Neuronal stem cell (in vitro differentiated cells): ENCODE measurements around the gene AUTS2.

ENCODE experiments used
- DNase-seq: peaks from one replicate; pipeline ENCODE4 v3.0.0-alpha.2; 2013; ENCODE audit warnings: low spot score
- H2AFZ ChIP-seq: one replicate; pipeline ENCODE4 v1.6.1; 2013; ENCODE audit warnings: mild to moderate bottlenecking, low read length, inconsistent platforms
- H2AK5ac ChIP-seq: 2 replicates; pipeline ENCODE4 v1.6.1; 2013; ENCODE audit warnings: low read depth, mild to moderate bottlenecking, inconsistent platforms, low read length, moderate library complexity, mixed read lengths
- H2BK120ac ChIP-seq: 2 replicates; pipeline ENCODE4 v1.6.1; 2013; ENCODE audit warnings: low read depth, mild to moderate bottlenecking, inconsistent platforms, low read length, moderate library complexity, mixed read lengths
- H2BK12ac ChIP-seq: one replicate; pipeline ENCODE4 v1.6.1; 2013; ENCODE audit warnings: low read length, inconsistent platforms
- H2BK15ac ChIP-seq: 2 replicates; pipeline ENCODE4 v1.6.1; 2013; ENCODE audit warnings: mild to moderate bottlenecking, low read length, inconsistent platforms, mixed read lengths
- H2BK5ac ChIP-seq: one replicate; pipeline ENCODE4 v1.6.1; 2013; ENCODE audit warnings: inconsistent platforms, mild to moderate bottlenecking, low read length, moderate library complexity
- H3K14ac ChIP-seq: one replicate; pipeline ENCODE4 v1.6.1; 2013; ENCODE audit warnings: low read length, inconsistent platforms
- H3K18ac ChIP-seq: 2 replicates; pipeline ENCODE4 v1.6.1; 2013; ENCODE audit warnings: low read length, inconsistent platforms
- H3K23ac ChIP-seq: 2 replicates; pipeline ENCODE4 v1.6.1; 2013; ENCODE audit warnings: low read depth, mild to moderate bottlenecking, mixed read lengths, low read length, inconsistent platforms; ENCODE audit not compliant: poor library complexity
- H3K27ac ChIP-seq: replicated peaks from 3 replicates; pipeline ENCODE4 v1.5.1; 2013; ENCODE audit warnings: low read length, inconsistent platforms
- H3K27me3 ChIP-seq, 3 experiments: 2 replicates each; pipeline ENCODE4 v1.6.1; 2013; ENCODE audit warnings: low read length in 3 of 3, mild to moderate bottlenecking in 2 of 3, inconsistent platforms in 1 of 3, low read depth in 1 of 3, mixed read lengths in 1 of 3, moderate library complexity in 1 of 3; ENCODE audit not compliant: control insufficient read depth in 3 of 3, insufficient read depth in 3 of 3
- H3K36me3 ChIP-seq, 2 donors: replicated peaks in 1 of 2; 2 replicates each; pipeline ENCODE4 v1.6.1; 2013; ENCODE audit warnings: low read length in 2 of 2; ENCODE audit not compliant: control insufficient read depth in 2 of 2, insufficient read depth in 2 of 2
- H3K4ac ChIP-seq: 2 replicates; pipeline ENCODE4 v1.6.1; 2013; ENCODE audit warnings: inconsistent platforms, mild to moderate bottlenecking, low read length, moderate library complexity
- H3K4me1 ChIP-seq, 2 donors: 1 replicate in 1 of 2; 2 replicates in 1 of 2; pipeline ENCODE4 v1.6.1; 2013; ENCODE audit warnings: low read length in 2 of 2, low read depth in 1 of 2; ENCODE audit not compliant: control insufficient read depth in 2 of 2, insufficient read depth in 1 of 2
- H3K4me2 ChIP-seq: one replicate; pipeline ENCODE4 v1.6.1; 2013; ENCODE audit warnings: mild to moderate bottlenecking, low read length, inconsistent platforms; ENCODE audit not compliant: insufficient read depth, poor library complexity, severe bottlenecking
- H3K4me3 ChIP-seq, 2 donors: 2 replicates each; pipeline ENCODE4 v1.5.1; 2013; ENCODE audit warnings: low read length in 2 of 2, mild to moderate bottlenecking in 2 of 2, inconsistent platforms in 1 of 2, moderate library complexity in 1 of 2
- H3K79me1 ChIP-seq: one replicate; pipeline ENCODE4 v1.6.1; 2013; ENCODE audit warnings: low read depth, mild to moderate bottlenecking, inconsistent platforms, low read length, moderate library complexity
- H3K9ac ChIP-seq: one replicate; pipeline ENCODE4 v1.6.1; 2013; ENCODE audit warnings: mild to moderate bottlenecking, low read depth, low read length, inconsistent platforms; ENCODE audit not compliant: poor library complexity
- H3K9me3 ChIP-seq, 2 donors: replicated peaks in 1 of 2; 2 replicates each; pipeline versions ENCODE3 to v1.6.1; 2013; ENCODE audit warnings: low read length in 2 of 2, mild to moderate bottlenecking in 2 of 2, inconsistent platforms in 1 of 2, low read depth in 1 of 2, mixed read lengths in 1 of 2, moderate library complexity in 1 of 2; ENCODE audit not compliant: control insufficient read depth in 2 of 2, insufficient read depth in 1 of 2
- H4K8ac ChIP-seq: one replicate; pipeline ENCODE4 v1.6.1; 2013; ENCODE audit warnings: low read depth, mild to moderate bottlenecking, inconsistent platforms, low read length, moderate library complexity
- H4K91ac ChIP-seq: one replicate; pipeline ENCODE4 v1.6.1; 2013; ENCODE audit warnings: low read length, low read depth, mild to moderate bottlenecking, inconsistent platforms; ENCODE audit not compliant: poor library complexity
- WGBS, 2 donors: extraction: QIAGEN DNeasy Blood & Tissue Kit; methylation state at CpG; one replicate each; pipeline ENCODE4 v1.1.7; 2013; ENCODE audit warnings: missing lambda C conversion rate in 2 of 2, mixed read lengths in 1 of 2; ENCODE audit not compliant: insufficient read length in 2 of 2, insufficient replicate concordance in 1 of 2; ENCODE audit errors: extremely low coverage in 2 of 2; 5-methylcytosine and 5-hydroxymethylcytosine counted together

Gene AUTS2

DNA sequence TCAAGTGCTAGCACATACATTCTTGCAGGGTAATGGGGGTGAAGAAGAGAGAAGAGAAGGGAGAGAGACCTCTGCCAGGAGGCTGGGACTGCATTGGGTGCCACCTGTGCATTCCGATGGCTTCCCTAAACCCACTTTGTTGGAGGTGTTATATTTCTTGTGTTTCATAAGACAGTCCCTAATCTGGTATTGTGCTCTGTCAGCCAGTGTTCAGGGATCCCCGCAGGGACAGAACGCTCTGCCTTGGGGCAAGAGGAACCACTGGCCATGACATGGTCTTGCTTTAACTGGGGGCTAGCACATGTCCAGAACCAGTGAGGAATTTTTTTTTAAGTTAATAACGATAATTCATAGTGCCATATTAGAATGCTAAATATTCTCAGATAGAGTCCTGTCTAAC is 1168.4 kb downstream of the AUTS2 start:
- H3K4me2 ChIP-seq: no peak overlapping the region
- no peak overlapping the region for H3K4me3 ChIP-seq
- no peak overlapping the region for H2AFZ ChIP-seq
- H3K9me3 ChIP-seq: no peaks in the 10 kb centered on the region
- H3K27me3 ChIP-seq: no peaks in the 10 kb centered on the region
- H3K4ac ChIP-seq: no peak overlapping the region
- no peak overlapping the region for H3K27ac ChIP-seq
- H3K9ac ChIP-seq: no peak overlapping the region
- H4K8ac ChIP-seq: no peak overlapping the region
- H2BK120ac ChIP-seq: no peak overlapping the region
- no peak overlapping the region for H3K23ac ChIP-seq
- H2BK12ac ChIP-seq: no peak overlapping the region
- no peak overlapping the region for H3K18ac ChIP-seq
- DNase-seq: no peak
- H3K4me1 ChIP-seq: no peaks in the 10 kb centered on the region
- H4K91ac ChIP-seq: no peak overlapping the region
- peaks cover 9 to 100% of the 10 kb centered on the region in 2 donors for H3K36me3 ChIP-seq
- WGBS, 2 donors: no CpG with 5 or more reads among the region's 4 CpGs
- H2BK5ac ChIP-seq: no peak overlapping the region
- no peak overlapping the region for H2AK5ac ChIP-seq
- H3K79me1 ChIP-seq: no peaks in the 10 kb centered on the region
- H3K14ac ChIP-seq: no peak overlapping the region
- no peak overlapping the region for H2BK15ac ChIP-seq

DNA sequence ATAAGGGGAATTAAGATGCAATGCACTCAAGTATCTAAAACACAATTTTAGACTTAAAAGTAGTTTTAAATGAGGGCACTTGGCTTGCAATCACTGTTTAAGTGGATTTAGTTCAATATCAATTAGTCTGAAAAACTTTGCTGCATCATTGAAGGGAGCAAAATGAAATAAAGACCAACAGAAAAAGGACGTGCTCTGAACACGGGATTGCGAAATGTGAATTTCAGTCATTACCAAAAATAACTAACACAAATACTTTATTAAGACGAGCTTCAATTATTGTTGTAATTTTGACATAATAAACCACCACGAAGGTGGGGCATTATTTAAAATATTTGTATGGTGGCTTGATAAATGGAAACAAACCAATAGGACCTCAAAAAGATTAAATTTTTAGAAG is 1171.9 kb downstream of the AUTS2 start:
- Histone ChIP-seq H3K23ac (no peak overlapping the region), H3K79me1 (no peaks in the 10 kb centered on the region), H2BK12ac (no peak overlapping the region), H4K8ac (no peak overlapping the region), H3K18ac (no peak overlapping the region), H2AFZ (no peak overlapping the region), H3K9ac (no peak overlapping the region), H2BK5ac (no peak overlapping the region), H3K4me2 (no peak overlapping the region), H2BK15ac (no peak overlapping the region), H3K27ac (no peak overlapping the region), H3K14ac (no peak overlapping the region), H3K27me3 (no peaks in the 10 kb centered on the region), H3K36me3 (peaks cover 9 to 100% of the 10 kb centered on the region in 2 donors), H3K4me1 (peaks cover 0 to 4% of the 10 kb centered on the region in 2 donors), H2AK5ac (no peak overlapping the region), H3K9me3 (no peaks in the 10 kb centered on the region), H3K4me3 (no peak overlapping the region), H2BK120ac (no peak overlapping the region), H3K4ac (no peak overlapping the region), H4K91ac (no peak overlapping the region)
- no peak for DNase-seq
- no CpG with 5 or more reads among the region's 5 CpGs for WGBS, 2 donors

DNA sequence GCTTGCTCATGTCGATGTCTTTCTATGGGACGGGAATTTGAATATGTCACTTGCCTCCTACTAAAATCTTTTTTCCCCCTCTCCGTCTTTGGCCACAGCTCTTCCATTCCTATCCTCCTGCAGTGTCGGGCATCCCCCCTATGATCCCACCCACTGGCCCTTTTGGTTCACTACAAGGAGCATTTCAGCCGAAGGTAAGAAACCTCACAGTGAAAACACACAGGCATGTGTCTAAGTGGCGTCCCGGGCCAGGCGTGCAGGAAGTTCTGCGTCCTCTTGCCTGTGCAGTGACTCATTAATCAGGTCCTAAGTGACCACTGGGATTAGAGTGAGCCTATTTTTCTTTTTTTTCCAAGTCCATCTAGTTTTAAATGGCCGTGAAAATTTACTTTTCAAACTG is 1173.2 kb downstream of the AUTS2 start:
- H2AK5ac ChIP-seq: no peak overlapping the region
- no peak overlapping the region for H2BK12ac ChIP-seq

DNA sequence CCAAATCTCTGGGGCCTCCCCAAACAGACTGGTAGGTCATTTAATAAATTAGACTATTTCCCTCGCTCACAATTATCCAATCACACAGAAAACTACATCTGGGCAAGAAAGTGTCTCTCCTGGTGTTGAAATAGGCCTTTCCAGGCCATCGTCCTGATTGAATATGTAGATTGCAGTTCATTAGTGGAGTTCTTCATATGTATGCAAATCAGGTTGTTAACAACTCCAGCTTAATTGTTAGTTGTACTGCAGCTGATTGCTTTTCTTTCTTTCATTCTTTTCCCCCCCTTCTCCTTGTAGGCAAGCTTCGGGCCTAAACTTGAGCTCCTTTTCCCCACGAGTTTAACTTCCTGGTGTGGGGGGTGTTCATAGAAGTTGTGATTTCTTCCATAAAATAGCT is 1174.6 kb downstream of the AUTS2 start:
- Histone ChIP-seq H3K4ac (no peak overlapping the region), H3K14ac (no peak overlapping the region), H4K8ac (no peak overlapping the region), H3K27ac (no peak overlapping the region), H3K36me3 (peaks cover 2 to 100% of the 10 kb centered on the region in 2 donors), H3K27me3 (no peaks in the 10 kb centered on the region), H2BK120ac (no peak overlapping the region), H2AFZ (no peak overlapping the region), H2BK5ac (no peak overlapping the region), H3K4me1 (peaks cover 0 to 4% of the 10 kb centered on the region in 2 donors), H3K4me3 (no peak overlapping the region), H2BK15ac (no peak overlapping the region), H3K9me3 (no peaks in the 10 kb centered on the region), H3K4me2 (no peak overlapping the region), H2BK12ac (no peak overlapping the region), H2AK5ac (no peak overlapping the region), H3K23ac (no peak overlapping the region), H4K91ac (no peak overlapping the region), H3K9ac (no peak overlapping the region), H3K18ac (no peak overlapping the region), H3K79me1 (no peaks in the 10 kb centered on the region)
- WGBS, 2 donors: no CpG with 5 or more reads among the region's 4 CpGs
- no peak for DNase-seq

More for the DNA sequence above, 1173.2 kb downstream of the AUTS2 start:
- H3K9me3 ChIP-seq: no peaks in the 10 kb centered on the region
- WGBS, 2 donors: no CpG with 5 or more reads among the region's 10 CpGs
- H3K18ac ChIP-seq: no peak overlapping the region
- no peaks in the 10 kb centered on the region for H3K27me3 ChIP-seq
- H3K36me3 ChIP-seq: peaks cover 2 to 100% of the 10 kb centered on the region in 2 donors
- H2BK15ac ChIP-seq: no peak overlapping the region
- H3K27ac ChIP-seq: no peak overlapping the region
- H3K14ac ChIP-seq: no peak overlapping the region
- no peaks in the 10 kb centered on the region for H3K79me1 ChIP-seq
- H3K9ac ChIP-seq: no peak overlapping the region
- H4K91ac ChIP-seq: no peak overlapping the region
- no peak overlapping the region for H3K4me2 ChIP-seq
- H2BK120ac ChIP-seq: no peak overlapping the region
- H3K4me3 ChIP-seq: no peak overlapping the region
- H3K4ac ChIP-seq: no peak overlapping the region
- peaks cover 0 to 4% of the 10 kb centered on the region in 2 donors for H3K4me1 ChIP-seq
- H2AFZ ChIP-seq: no peak overlapping the region
- H2BK5ac ChIP-seq: no peak overlapping the region
- H3K23ac ChIP-seq: no peak overlapping the region
- no peak overlapping the region for H4K8ac ChIP-seq
- DNase-seq: no peak
